Measurements from ENCODE around the gene NFIX. TPM values are rescaled to one million over a fixed set of nuclear protein-coding genes. Genes with fewer than 3 reads are reported as not detected.

Gene NFIX
- total and polyA plus RNA-seq, 2 of the 13 experiments (the other 11 are each of a cell fraction or from before 2014, with no cell fraction given) = 3.4 to 5.4 TPM

- TF ChIP-seq ARID5B (CRISPR knock-in tag; IDR thresholded peaks at IDR 0.05) = peak; percentile 61
- TF ChIP-seq ZNF749 (CRISPR knock-in tag; IDR thresholded peaks at IDR 0.05; ENCODE audit: borderline replicate concordance) = 0 out of 2 replicates have a peak, but pooled peaks have one; percentile 29
- TF ChIP-seq PITX1 (CRISPR knock-in tag; IDR thresholded peaks at IDR 0.05) = 0 out of 2 replicates have a peak, but pooled peaks have one; percentile 48
- TF ChIP-seq NCOA1 (CRISPR knock-in tag; IDR thresholded peaks at IDR 0.05) = 0 out of 2 replicates have a peak, but pooled peaks have one; percentile 61
- 0 out of 2 replicates have a peak, but pooled peaks have one; percentile 32 for TF ChIP-seq KMT2A (CRISPR knock-in tag; IDR thresholded peaks at IDR 0.05)
- TF ChIP-seq SETDB1 (CRISPR knock-in tag; IDR thresholded peaks at IDR 0.05; ENCODE audit: borderline replicate concordance) = no peak
- peak; percentile 64; the same call in 1 of the 2 replicates for TF ChIP-seq ZNF264 (CRISPR knock-in tag; IDR thresholded peaks at IDR 0.05)
- peak; percentile 78 for TF ChIP-seq GATAD2A (CRISPR knock-in tag; IDR thresholded peaks at IDR 0.05)
- peak; percentile 64; the same call in 1 of the 2 replicates for TF ChIP-seq ZMYM4 (CRISPR knock-in tag; IDR thresholded peaks at IDR 0.05)
- TF ChIP-seq ZNF747 (CRISPR knock-in tag; IDR thresholded peaks at IDR 0.05; ENCODE audit: borderline replicate concordance) = peak; percentile 29; the same call in 1 of the 2 replicates
- peak; percentile 65; the same call in 1 of the 2 replicates for TF ChIP-seq ZNF646 (CRISPR knock-in tag; IDR thresholded peaks at IDR 0.05)
- TF ChIP-seq HOXA9 (CRISPR knock-in tag; IDR thresholded peaks at IDR 0.05; ENCODE audit: borderline replicate concordance) = no peak
- no peak for TF ChIP-seq THYN1 (CRISPR knock-in tag; IDR thresholded peaks at IDR 0.05; ENCODE audit: borderline replicate concordance, low read depth)
- TF ChIP-seq ZNF878 (CRISPR knock-in tag; IDR thresholded peaks at IDR 0.05) = no peak
- TF ChIP-seq SMAD3 (CRISPR knock-in tag; IDR thresholded peaks at IDR 0.05) = peak; percentile 84
- no peak for TF ChIP-seq PHF5A (CRISPR knock-in tag; IDR thresholded peaks at IDR 0.05; ENCODE audit: low read depth, unreplicated experiment)
- no peak for TF ChIP-seq CC2D1A (CRISPR knock-in tag; IDR thresholded peaks at IDR 0.05)
- TF ChIP-seq FIP1L1 (IDR thresholded peaks at IDR 0.05; ENCODE audit: borderline replicate concordance, insufficient read depth, low read depth, low read length) = no peak
- TF ChIP-seq ZNF605 (CRISPR knock-in tag; IDR thresholded peaks at IDR 0.05) = peak; percentile 39; the same call in 1 of the 2 replicates
- TF ChIP-seq ELF3 (CRISPR knock-in tag; IDR thresholded peaks at IDR 0.05) = peak; percentile 52
These were observed 65.1 kb downstream of the NFIX start (continued) for GRCh38 chr19:13060233-13060963.
